K562 (cell line): ENCODE data around the gene SETD1B. TPM values are rescaled to one million over a fixed set of nuclear protein-coding genes. Genes with fewer than 3 reads are reported as not detected.
A peak's percentile ranks its signal among the peaks of the same experiment; 100 is the strongest.

Experiments used
- ARHGAP35 ChIP-seq: fragments of 450-650 bp; IDR thresholded peaks from 2 replicates; pipeline ENCODE4 v1.6.1; 2018; ENCODE audit not compliant: partially characterized antibody
- E2F4 ChIP-seq: sonication (generic); formaldehyde crosslinking; IDR thresholded peaks from 2 replicates; pipeline ENCODE4 v1.8.0; 2022; ENCODE audit warnings: mild to moderate bottlenecking, low read depth, missing genetic modification reagents
- EGR1 ChIP-seq: fragments of 450-650 bp; conservative IDR thresholded peaks from 2 replicates; pipeline ENCODE4 v1.6.1; 2017; ENCODE audit warnings: mild to moderate bottlenecking
- GATAD2A ChIP-seq: fragments of 450-650 bp; IDR thresholded peaks from 2 replicates; pipeline ENCODE4 v1.6.1; 2017
- HNRNPUL1 ChIP-seq: fragments of 200-400 bp; formaldehyde crosslinking; IDR thresholded peaks from 2 replicates; pipeline ENCODE4 v1.6.1; 2017; ENCODE audit warnings: low read length
- MECOM ChIP-seq: fragments of 250-450 bp; sonication (Bioruptor Pico); IDR thresholded peaks from 2 replicates; pipeline ENCODE4 v1.8.0; 2022; ENCODE audit warnings: inconsistent platforms
- MTA1 ChIP-seq: fragments of 450-650 bp; IDR thresholded peaks from 2 replicates; pipeline ENCODE4 v1.6.1; 2017; ENCODE audit warnings: borderline replicate concordance
- MYC ChIP-seq, 2 experiments: fragments of 250-450 bp in 1 of 2; sonication (Bioruptor Pico) in 1 of 2; IDR thresholded peaks; 2 replicates each; pipeline versions ENCODE4 v1.5.1 to v1.6.1; 2012 to 2021; ENCODE audit warnings: low read depth in 2 of 2, borderline replicate concordance in 1 of 2, improper control_type of control experiment in 1 of 2, low read length in 1 of 2, mild to moderate bottlenecking in 1 of 2, moderate library complexity in 1 of 2
- RBM17 ChIP-seq: fragments of 200-400 bp; formaldehyde crosslinking; IDR thresholded peaks from 2 replicates; pipeline ENCODE4 v1.6.1; 2017; ENCODE audit warnings: low read depth, mild to moderate bottlenecking, low read length, borderline replicate concordance
- STAT5A ChIP-seq: IDR thresholded peaks from 2 replicates; pipeline ENCODE4 v1.6.1; 2012; ENCODE audit warnings: low read length, inconsistent platforms, borderline replicate concordance
- TARDBP ChIP-seq: fragments of 450-650 bp; IDR thresholded peaks from 2 replicates; pipeline ENCODE4 v1.6.1; 2016
- TSHZ1 ChIP-seq: fragments of 250-450 bp; sonication (Bioruptor Pico); IDR thresholded peaks from 2 replicates; pipeline ENCODE4 v1.4.0; 2020; ENCODE audit warnings: mild to moderate bottlenecking, moderate library complexity
- USF1 ChIP-seq: sonication (generic); formaldehyde crosslinking; IDR thresholded peaks from 2 replicates; pipeline ENCODE4 v1.9.0; 2022; ENCODE audit warnings: mild to moderate bottlenecking, missing genetic modification reagents
- ZFP1 ChIP-seq: fragments of 450-650 bp; formaldehyde crosslinking; IDR thresholded peaks from 2 replicates; pipeline ENCODE4 v1.4.0; 2020; ENCODE audit warnings: mild to moderate bottlenecking, mixed read lengths
- ZNF354B ChIP-seq: fragments of 250-450 bp; sonication (Bioruptor Pico); IDR thresholded peaks from 2 replicates; pipeline ENCODE4 v1.4.0; 2020
- ZNF395 ChIP-seq: fragments of 200-800 bp; sonication (Bioruptor generic); IDR thresholded peaks from 2 replicates; pipeline ENCODE4 v1.6.1; 2017; ENCODE audit warnings: missing genetic modification characterization, missing compliant biosample characterization
- ZNF41 ChIP-seq: fragments of 250-450 bp; sonication (Bioruptor Pico); conservative IDR thresholded peaks from 2 replicates; pipeline ENCODE4 v1.4.0; 2020; ENCODE audit warnings: mild to moderate bottlenecking
- polyA plus RNA-seq, 8 experiments: library from polyadenylated mRNA; depleted of rRNA in 4 of 8; stranded (reverse) in 5 of 8; unstranded in 3 of 8; fragments of >200 nt; fragmentation: Nextera tagmentation in 2 of 8; fragmentation: Illumina TruSeq in 1 of 8; extraction: Ambion mirVana in 2 of 8; extraction: Trizol in 1 of 8; gene quantifications; 2 replicates each; pipeline versions ENCODE4 v1.2.1 to v1.2.3, GENCODE V29; 2011 to 2014; ENCODE audit warnings: inconsistent platforms in 1 of 8, missing spikeins in 1 of 8
- total RNA-seq, 7 experiments: library from RNA; depleted of rRNA in 6 of 7; stranded (reverse); fragments of >200 nt in 6 of 7; fragmentation: Illumina TruSeq in 2 of 7; extraction: Trizol in 2 of 7; gene quantifications; 2 replicates each; pipeline versions ENCODE4 v1.2.1 to v1.2.3, GENCODE V29; 2011 to 2021; ENCODE audit warnings: low replicate concordance in 1 of 7

The SETD1B gene
- total and polyA plus RNA-seq, 9 of the 15 experiments (the other 6 are each of a cell fraction or from before 2014, with no cell fraction given) = 0.48 to 26.6 (median 2.3) TPM

GRCh38 chr12:121839106-121839992 is 35.5 kb downstream of the SETD1B start (continued):
- TF ChIP-seq TSHZ1 (no peak), USF1 (peak; percentile 34; the same call in 1 of the 2 replicates), HNRNPUL1 (no peak), ZNF41 (CRISPR knock-in tag) (no peak), E2F4 (CRISPR knock-in tag) (0 out of 2 replicates have a peak, but pooled peaks have one; percentile 44), ZNF395 (CRISPR knock-in tag) (no peak; the same call in 1 of the 2 replicates), RBM17 (no peak), STAT5A (no peak), ZFP1 (no peak), MECOM (CRISPR knock-in tag) (no peak), GATAD2A (0 out of 2 replicates have a peak, but pooled peaks have one; percentile 47), EGR1 (peak; percentile 69), ZNF354B (no peak), MTA1 (no peak), ARHGAP35 (no peak), MYC (IDR thresholded peaks at IDR 0.05; ENCODE audit: low read depth, low read length) (peak; percentile 82), MYC (CRISPR knock-in tag; IDR thresholded peaks at IDR 0.05; ENCODE audit: borderline replicate concordance, low read depth) (no peak), TARDBP (peak; percentile 47; the same call in 1 of the 2 replicates)
